Measurements from ENCODE around the gene JMJD4.

DNA sequence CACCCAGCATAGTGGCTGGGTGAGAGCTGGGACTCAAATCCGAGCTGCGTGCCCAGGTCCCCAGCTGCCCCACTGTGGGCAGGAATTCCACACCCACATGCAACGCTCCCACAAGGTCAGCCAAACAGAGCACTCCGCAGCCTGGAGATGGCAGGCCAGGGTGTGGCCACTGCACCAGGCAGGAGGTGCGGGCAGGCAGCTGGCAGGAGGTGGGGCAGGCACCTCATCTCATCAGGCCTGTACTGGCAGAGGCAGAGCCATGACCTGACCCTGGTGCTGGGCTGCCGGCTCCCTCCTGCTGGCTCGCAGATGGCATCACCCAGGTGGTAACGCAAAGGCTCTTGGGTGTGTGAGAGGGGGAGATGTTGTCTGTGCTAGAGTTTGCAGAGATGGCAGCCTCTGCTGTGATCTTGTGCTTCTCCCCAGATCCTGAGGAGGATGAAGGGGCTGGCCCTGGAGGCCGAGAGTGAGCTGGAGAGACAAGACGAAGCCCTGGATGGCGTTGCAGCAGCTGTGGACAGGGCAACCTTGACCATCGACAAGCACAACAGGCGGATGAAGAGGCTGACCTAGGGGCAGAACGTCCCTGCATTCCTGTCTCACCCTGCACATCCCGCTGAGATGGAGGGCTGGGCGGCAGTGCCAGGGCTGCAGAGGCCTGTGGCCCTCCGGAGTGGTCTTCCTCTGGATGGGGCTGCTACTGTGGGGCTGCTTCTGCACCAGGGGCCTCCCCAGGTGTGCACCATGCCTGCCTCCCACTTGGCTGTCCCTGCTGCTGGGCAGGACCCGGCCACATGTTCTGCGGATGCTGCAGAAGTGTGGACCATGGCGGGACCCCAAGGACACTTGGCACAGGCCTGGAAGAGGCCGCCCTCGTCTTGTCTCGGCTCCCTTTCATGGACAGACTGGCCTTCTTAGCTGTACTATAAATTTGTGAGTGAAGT lies 45.3 kb upstream of the JMJD4 start:
- TF ChIP-seq, protein P1, sequence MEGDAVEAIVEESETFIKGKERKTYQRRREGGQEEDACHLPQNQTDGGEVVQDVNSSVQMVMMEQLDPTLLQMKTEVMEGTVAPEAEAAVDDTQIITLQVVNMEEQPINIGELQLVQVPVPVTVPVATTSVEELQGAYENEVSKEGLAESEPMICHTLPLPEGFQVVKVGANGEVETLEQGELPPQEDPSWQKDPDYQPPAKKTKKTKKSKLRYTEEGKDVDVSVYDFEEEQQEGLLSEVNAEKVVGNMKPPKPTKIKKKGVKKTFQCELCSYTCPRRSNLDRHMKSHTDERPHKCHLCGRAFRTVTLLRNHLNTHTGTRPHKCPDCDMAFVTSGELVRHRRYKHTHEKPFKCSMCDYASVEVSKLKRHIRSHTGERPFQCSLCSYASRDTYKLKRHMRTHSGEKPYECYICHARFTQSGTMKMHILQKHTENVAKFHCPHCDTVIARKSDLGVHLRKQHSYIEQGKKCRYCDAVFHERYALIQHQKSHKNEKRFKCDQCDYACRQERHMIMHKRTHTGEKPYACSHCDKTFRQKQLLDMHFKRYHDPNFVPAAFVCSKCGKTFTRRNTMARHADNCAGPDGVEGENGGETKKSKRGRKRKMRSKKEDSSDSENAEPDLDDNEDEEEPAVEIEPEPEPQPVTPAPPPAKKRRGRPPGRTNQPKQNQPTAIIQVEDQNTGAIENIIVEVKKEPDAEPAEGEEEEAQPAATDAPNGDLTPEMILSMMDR (IDR thresholded peaks at IDR 0.05; ENCODE audit: low read depth, low read length, poor library complexity, severe bottlenecking): no peak
- no peak for TF ChIP-seq EZH2phosphoT487 (IDR thresholded peaks at IDR 0.05; ENCODE audit: borderline replicate concordance, low read length)

All from DOHH2 (cell line).